GM19324 (cell line): ENCODE measurements around the gene ACTBL2.

Source experiments
- ATAC-seq: cut with Tn5 transposase; IDR thresholded peaks from one replicate; pipeline ENCODE4 v1.9.1; 2021; ENCODE audit warnings: mild to moderate bottlenecking, moderate library complexity; ENCODE audit not compliant: unreplicated experiment, low FRiP score

The ACTBL2 gene

GRCh38 chr5:57450991-57451876 is 31.4 kb downstream of the ACTBL2 start:
- ATAC-seq: no peak

GRCh38 chr5:57448751-57449150 is 33.9 kb downstream of the ACTBL2 start:
- no peak for ATAC-seq

- no peak for ATAC-seq
Observed at GRCh38 chr5:57448287-57448686, 34.3 kb downstream of the ACTBL2 start.

GRCh38 chr5:57447658-57448057 is 35.0 kb downstream of the ACTBL2 start:
- no peak for ATAC-seq

GRCh38 chr5:57446966-57447365 is 35.6 kb downstream of the ACTBL2 start:
- ATAC-seq: no peak

- no peak for ATAC-seq
Observed at GRCh38 chr5:57445705-57446037, 36.9 kb downstream of the ACTBL2 start.

GRCh38 chr5:57445006-57445704 is 37.5 kb downstream of the ACTBL2 start:
- no peak for ATAC-seq

GRCh38 chr5:57442080-57442839 is 40.4 kb downstream of the ACTBL2 start:
- no peak for ATAC-seq

GRCh38 chr5:57441557-57441956 is 41.1 kb downstream of the ACTBL2 start:
- no peak for ATAC-seq

GRCh38 chr5:57439601-57440000 is 43.0 kb downstream of the ACTBL2 start:
- ATAC-seq: no peak

GRCh38 chr5:57437976-57438805 is 44.4 kb downstream of the ACTBL2 start:
- ATAC-seq: no peak

- ATAC-seq: no peak
Observed at GRCh38 chr5:57436586-57436985, 46.0 kb downstream of the ACTBL2 start.

GRCh38 chr5:57435701-57436134 is 46.9 kb downstream of the ACTBL2 start:
- ATAC-seq: no peak

- ATAC-seq: no peak
Observed at GRCh38 chr5:57434683-57435082, 47.9 kb downstream of the ACTBL2 start.

GRCh38 chr5:57434227-57434640 is 48.4 kb downstream of the ACTBL2 start:
- no peak for ATAC-seq

- no peak for ATAC-seq
Observed at GRCh38 chr5:57432876-57433275, 49.7 kb downstream of the ACTBL2 start.

GRCh38 chr5:57431759-57432158 is 50.9 kb downstream of the ACTBL2 start:
- no peak for ATAC-seq
